Measurements from ENCODE around the gene LYRM7.

- TF ChIP-seq CTCF (conservative IDR thresholded peaks at IDR 0.05; ENCODE audit: low read length) (no peak), EZH2phosphoT487 (IDR thresholded peaks at IDR 0.05; ENCODE audit: borderline replicate concordance, low read depth, low read length) (no peak)
Observed at GRCh38 chr5:131211669-131212068, 40.9 kb downstream of the LYRM7 start.
